Mononuclear cell (primary cell): ENCODE data around the gene YTHDF1. TPM values are rescaled to one million over a fixed set of nuclear protein-coding genes. Genes with fewer than 3 reads are reported as not detected.

Experiments
- H3K27me3 ChIP-seq: 2 replicates; pipeline ENCODE4 v1.6.0; 2011; ENCODE audit warnings: low read length, control low read depth; ENCODE audit not compliant: insufficient read depth
- H3K4me1 ChIP-seq: 2 replicates; pipeline ENCODE4 v1.5.1; 2011; ENCODE audit warnings: mild to moderate bottlenecking, low read length, control low read depth; ENCODE audit not compliant: insufficient read depth
- H3K4me3 ChIP-seq: 2 replicates; pipeline ENCODE4 v1.5.1; 2011; ENCODE audit warnings: mild to moderate bottlenecking, low read length, moderate library complexity
- H3K9me3 ChIP-seq: 2 replicates; pipeline ENCODE4 v1.5.1; 2011; ENCODE audit warnings: low read depth, mild to moderate bottlenecking, control low read depth, low read length
- total RNA-seq: library from RNA; depleted of rRNA; stranded (reverse); fragments of >200 nt; gene quantifications from one replicate; pipeline ENCODE4 v1.2.3, GENCODE V29; 2012

The YTHDF1 gene
- total RNA-seq, 1 donor, result 34.0 TPM

DNA sequence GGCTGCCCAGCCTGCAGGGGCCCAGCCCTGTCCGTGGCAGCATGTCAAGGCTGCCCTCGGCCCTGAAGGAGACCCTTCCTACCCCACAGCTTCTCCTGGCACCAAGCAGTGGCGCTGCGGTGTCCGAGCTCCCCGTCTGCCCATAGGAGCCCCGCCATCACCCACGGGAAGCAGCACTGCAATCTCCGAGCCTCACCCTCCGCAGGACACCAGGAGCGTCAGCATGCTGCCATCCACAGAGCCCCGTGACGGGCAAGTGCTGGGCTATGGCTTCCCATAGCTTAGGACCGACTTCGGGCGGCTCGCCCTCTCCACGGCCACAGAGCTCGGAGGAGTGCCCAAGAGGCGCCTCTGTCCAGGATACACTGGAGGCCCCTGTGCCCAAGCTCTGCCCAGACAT, 25.1 kb downstream of the YTHDF1 start:
- no peaks in the 10 kb centered on the region for H3K27me3 ChIP-seq
- no peaks in the 10 kb centered on the region for H3K9me3 ChIP-seq
- no peak overlapping the region for H3K4me3 ChIP-seq
- H3K4me1 ChIP-seq, result no peaks in the 10 kb centered on the region

DNA sequence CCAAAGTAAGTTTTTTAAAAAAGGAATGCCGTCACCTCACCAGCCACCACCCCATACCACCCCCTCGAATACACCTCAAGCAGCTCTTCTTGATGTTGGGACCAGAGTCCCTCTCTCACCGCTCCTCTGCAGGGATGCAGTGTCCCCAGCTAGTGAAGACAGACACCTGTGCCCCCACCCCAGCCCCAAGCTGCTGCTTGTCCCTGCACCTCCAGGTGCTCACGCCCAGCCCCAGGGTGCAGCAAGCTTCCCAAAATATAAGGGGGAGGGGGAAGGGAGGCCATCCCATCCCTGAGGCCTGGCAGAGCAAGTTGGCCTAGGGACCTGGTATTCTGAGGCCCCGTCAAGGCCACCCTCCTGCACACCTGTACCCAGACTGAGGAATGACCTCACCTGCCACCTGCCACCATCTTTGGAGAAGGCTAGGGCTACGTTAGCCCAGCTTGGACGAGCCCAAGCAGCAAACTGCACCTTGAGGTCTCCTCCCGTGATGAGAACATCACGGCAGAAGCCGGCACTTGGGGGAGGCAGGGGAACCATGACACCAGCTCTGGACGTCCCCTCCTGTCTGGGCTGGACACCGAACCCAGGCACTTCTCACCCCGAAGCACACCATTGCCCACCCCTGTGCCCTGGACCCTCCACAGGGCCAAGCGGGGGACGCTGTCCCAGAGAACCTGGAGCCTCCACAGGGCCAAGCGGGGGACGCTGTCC, 25.9 kb downstream of the YTHDF1 start:
- no peaks in the 10 kb centered on the region for H3K4me1 ChIP-seq
- H3K27me3 ChIP-seq, result no peaks in the 10 kb centered on the region
- H3K9me3 ChIP-seq, result no peaks in the 10 kb centered on the region
- no peak overlapping the region for H3K4me3 ChIP-seq

- Histone ChIP-seq H3K27me3 (no peaks in the 10 kb centered on the region), H3K9me3 (no peaks in the 10 kb centered on the region), H3K4me1 (no peaks in the 10 kb centered on the region), H3K4me3 (no peak overlapping the region)
Observed at GRCh38 chr20:63189322-63189642, 26.6 kb downstream of the YTHDF1 start.

- no peaks in the 10 kb centered on the region for H3K9me3 ChIP-seq
- H3K4me3 ChIP-seq, result no peak overlapping the region
- no peaks in the 10 kb centered on the region for H3K27me3 ChIP-seq
- H3K4me1 ChIP-seq, result no peaks in the 10 kb centered on the region
Observed at GRCh38 chr20:63188641-63189321, 27.1 kb downstream of the YTHDF1 start.

DNA sequence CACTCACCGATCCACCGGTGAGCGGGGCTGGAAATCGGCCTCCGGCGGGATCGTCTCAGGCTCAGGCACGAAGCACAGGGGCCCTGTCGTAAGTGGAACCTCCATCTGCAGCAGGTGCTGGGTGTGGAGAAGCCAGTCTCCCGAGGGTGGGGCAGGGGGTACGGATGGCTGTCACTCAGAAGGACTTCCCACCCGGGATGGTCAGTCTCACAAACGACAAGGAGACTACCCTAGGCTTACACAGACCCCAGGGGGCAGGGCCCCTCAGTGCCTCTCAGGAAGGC, 27.8 kb downstream of the YTHDF1 start:
- no peaks in the 10 kb centered on the region for H3K27me3 ChIP-seq
- no peaks in the 10 kb centered on the region for H3K4me1 ChIP-seq
- no peaks in the 10 kb centered on the region for H3K9me3 ChIP-seq
- H3K4me3 ChIP-seq, result no peak overlapping the region

DNA sequence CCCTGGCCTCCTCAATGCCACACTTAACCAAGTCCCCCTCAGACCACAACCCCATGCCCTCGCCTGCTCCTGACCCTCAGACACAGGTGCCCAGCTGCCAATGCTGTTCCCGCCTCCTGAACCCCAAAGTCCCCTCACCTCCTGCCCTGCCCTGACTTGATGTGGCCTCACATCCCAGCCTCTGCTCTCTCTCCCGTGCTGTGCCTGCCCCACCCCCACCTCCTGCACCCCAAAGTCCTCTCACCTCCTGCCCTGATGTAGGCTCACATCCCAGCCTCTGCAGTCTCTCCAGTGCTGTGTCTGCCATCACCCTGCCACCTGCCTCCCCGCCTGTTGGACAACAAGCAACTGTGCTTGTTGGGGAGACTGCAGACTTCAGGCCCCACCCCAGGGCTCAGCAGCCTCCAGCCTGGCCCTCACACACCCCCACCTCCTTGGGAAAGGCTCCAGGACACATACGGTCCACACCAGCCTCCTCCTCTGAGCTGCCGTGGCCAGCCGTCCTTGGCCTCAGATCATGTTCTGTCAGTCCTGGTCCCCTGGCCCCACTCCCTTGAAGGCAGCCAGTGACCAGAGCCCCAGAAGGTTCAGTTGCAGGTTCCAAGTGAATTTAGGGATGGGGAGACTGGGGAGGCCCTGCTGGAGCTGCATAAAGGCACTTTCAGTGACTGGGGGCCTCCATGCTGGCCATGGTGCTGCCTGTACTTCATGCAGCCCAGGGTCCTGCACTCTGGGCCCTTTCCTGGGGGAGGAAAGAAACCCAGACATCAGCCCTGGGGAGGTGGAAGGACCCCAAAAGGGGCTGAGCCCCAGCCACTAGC, 28.4 kb downstream of the YTHDF1 start:
- Histone ChIP-seq H3K27me3 (no peaks in the 10 kb centered on the region), H3K4me3 (no peak overlapping the region), H3K4me1 (no peaks in the 10 kb centered on the region), H3K9me3 (no peaks in the 10 kb centered on the region)

GRCh38 chr20:63186528-63187316, 29.2 kb downstream of the YTHDF1 start:
- H3K9me3 ChIP-seq, result no peaks in the 10 kb centered on the region
- no peak overlapping the region for H3K4me3 ChIP-seq

DNA sequence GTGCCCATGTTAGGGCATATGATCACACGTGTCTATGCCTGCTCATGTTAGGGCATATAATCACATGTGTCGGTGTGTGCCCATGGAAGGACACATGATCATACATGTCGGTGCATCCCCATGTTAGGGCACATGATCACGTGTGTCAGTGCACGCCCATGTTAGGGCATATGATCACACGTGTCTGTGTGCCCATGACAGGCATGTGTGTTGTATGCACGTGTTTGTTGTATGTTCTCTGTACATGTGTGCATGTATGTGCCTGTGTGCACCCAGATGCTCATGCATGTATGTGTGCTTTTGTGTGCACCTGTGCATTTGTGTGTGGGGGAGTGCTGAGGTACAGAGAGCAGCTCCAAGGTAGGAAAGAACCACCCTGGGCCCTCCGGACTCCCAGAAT, 29.8 kb downstream of the YTHDF1 start:
- no peaks in the 10 kb centered on the region for H3K27me3 ChIP-seq
- H3K4me3 ChIP-seq, result no peak overlapping the region
- no peaks in the 10 kb centered on the region for H3K4me1 ChIP-seq
- H3K9me3 ChIP-seq, result no peaks in the 10 kb centered on the region

More at GRCh38 chr20:63186528-63187316, 29.2 kb downstream of the YTHDF1 start:
- H3K27me3 ChIP-seq, result no peaks in the 10 kb centered on the region
- no peaks in the 10 kb centered on the region for H3K4me1 ChIP-seq

GRCh38 chr20:63185215-63185796, 30.6 kb downstream of the YTHDF1 start:
- no peaks in the 10 kb centered on the region for H3K9me3 ChIP-seq
- no peaks in the 10 kb centered on the region for H3K27me3 ChIP-seq
- H3K4me3 ChIP-seq, result no peak overlapping the region
- no peaks in the 10 kb centered on the region for H3K4me1 ChIP-seq

GRCh38 chr20:63183422-63184146, 32.3 kb downstream of the YTHDF1 start:
- Histone ChIP-seq H3K4me1 (peaks cover 4% of the 10 kb centered on the region), H3K4me3 (no peak overlapping the region), H3K9me3 (no peaks in the 10 kb centered on the region), H3K27me3 (peaks cover 10% of the 10 kb centered on the region)

GRCh38 chr20:63182946-63183415, 33.0 kb downstream of the YTHDF1 start:
- Histone ChIP-seq H3K4me3 (no peak overlapping the region), H3K9me3 (no peaks in the 10 kb centered on the region), H3K27me3 (peaks cover 10% of the 10 kb centered on the region), H3K4me1 (peaks cover 9% of the 10 kb centered on the region)

GRCh38 chr20:63182425-63182824, 33.5 kb downstream of the YTHDF1 start:
- H3K27me3 ChIP-seq, result peaks cover 10% of the 10 kb centered on the region
- H3K9me3 ChIP-seq, result no peaks in the 10 kb centered on the region
- peaks cover 9% of the 10 kb centered on the region for H3K4me1 ChIP-seq
- no peak overlapping the region for H3K4me3 ChIP-seq

DNA sequence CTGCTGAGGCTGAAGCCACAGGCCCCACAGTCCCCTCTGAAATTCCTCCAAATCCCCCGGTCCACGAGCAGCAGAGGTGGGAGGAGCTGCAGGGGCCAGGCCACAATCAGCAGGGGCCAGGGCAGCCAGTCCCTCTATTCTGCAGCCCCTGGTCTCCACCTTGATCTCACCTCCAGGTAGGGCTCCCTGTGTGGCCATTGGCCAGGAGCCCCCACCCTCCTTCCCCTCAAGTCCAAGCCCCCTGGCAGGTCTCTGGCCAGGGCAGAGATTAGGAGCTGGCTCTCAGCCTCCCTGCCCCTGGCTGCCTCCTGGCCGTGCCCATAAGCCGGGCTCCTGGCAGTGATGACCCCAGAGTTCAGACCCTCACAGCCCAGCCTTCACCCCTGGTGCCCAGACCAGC, 34.7 kb downstream of the YTHDF1 start:
- H3K4me1 ChIP-seq, result peaks cover 9% of the 10 kb centered on the region
- peaks cover 17% of the 10 kb centered on the region for H3K27me3 ChIP-seq
- no peaks in the 10 kb centered on the region for H3K9me3 ChIP-seq
- H3K4me3 ChIP-seq, result no peak overlapping the region

GRCh38 chr20:63180569-63181185, 35.3 kb downstream of the YTHDF1 start:
- Histone ChIP-seq H3K27me3 (peaks cover 21% of the 10 kb centered on the region), H3K4me3 (no peak overlapping the region), H3K4me1 (peaks cover 9% of the 10 kb centered on the region), H3K9me3 (no peaks in the 10 kb centered on the region)
